ENCODE measurements around the gene C4A. TPM values are rescaled to one million over a fixed set of nuclear protein-coding genes. Genes with fewer than 3 reads are reported as not detected.
"Not testable (repeated sequence)": the region's sequence is repeated elsewhere in the genome, so short reads cannot be mapped to it uniquely, and the experiment has no call there.

C4A gene
- total RNA-seq, 1 donor: 5.9 TPM

DNA sequence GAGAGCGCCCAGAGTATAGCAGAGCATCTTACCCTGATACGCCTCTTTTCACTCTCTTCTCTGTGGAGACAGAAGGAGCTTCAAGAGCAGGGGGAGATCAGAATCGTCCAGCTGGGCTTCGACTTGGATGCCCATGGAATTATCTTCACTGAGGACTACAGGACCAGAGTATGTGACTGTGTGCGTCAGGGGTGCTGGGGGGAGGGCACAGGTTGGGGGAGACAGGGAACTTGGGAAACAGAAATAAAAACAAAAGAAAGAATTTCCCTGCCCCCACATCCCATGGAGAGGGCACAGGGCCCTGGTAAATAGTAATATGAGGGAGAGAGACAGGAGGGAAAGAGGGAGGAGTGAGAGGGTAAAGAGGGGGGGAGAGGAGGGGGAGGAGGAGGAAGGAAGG is 3.0 kb upstream of the C4A start:
- DNase-seq (ENCODE audit: low read depth in 2 of 3, low spot score in 2 of 3): no peak

DNA sequence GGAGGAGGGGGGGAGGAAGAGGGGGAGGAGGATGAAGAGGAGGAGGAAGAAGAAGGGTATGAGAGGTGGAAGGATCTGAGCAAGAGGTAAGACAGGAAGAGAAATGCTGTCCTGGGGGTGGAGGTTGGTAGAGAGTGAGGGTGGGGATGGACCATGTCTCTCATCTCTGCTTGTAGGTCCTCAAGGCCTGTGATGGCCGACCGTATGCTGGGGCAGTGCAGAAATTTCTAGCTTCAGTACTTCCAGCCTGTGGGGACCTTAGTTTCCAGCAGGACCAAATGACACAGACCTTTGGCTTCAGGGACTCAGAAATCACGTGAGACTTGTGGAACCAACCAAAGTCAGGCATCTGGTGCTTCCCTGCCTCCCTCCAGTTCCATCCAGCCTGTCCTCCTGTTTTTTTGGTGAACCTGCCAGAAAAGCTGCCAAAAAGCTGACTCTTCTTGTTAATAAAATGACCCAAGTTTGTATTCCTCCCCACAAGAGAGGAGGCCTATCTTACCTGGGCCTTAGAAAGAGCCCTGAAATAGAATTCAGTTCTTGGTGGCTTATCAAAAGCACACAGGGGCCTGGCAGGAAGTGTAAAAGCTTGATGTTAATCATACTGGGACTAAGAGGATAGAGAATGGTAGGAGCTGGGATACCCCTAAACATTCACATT is 2.5 kb upstream of the C4A start:
- no peak for DNase-seq (ENCODE audit: low read depth in 2 of 3, low spot score in 2 of 3)

DNA sequence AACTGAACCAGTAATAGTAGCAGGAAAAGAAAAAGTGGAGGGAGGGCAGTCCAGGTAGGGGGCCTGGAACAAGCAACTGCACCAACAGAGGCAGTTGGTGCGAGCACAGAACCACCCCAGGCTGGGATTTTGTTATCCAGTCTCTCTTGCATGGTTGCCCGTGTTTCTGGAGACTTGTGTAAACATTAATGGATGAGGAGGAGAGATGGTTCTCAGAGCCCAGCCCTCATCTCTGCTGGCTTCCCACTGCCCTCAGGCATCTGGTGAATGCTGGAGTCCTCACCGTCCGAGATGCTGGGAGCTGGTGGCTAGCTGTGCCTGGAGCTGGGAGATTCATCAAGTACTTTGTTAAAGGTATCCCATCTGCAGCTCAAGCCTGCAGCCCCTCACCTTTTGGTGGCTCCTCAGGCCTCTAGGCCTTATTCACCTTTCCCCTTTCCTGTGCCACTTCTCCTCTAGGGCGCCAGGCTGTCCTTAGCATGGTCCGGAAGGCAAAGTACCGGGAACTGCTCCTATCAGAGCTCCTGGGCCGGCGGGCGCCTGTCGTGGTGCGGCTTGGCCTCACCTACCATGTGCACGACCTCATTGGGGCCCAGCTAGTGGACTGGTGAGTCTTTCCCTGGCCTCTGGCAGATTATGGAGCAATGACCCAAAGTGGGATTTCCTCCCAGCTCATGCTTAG is 1.5 kb upstream of the C4A start:
- DNase-seq (ENCODE audit: low read depth in 2 of 3, low spot score in 2 of 3): not testable (repeated sequence)

DNA sequence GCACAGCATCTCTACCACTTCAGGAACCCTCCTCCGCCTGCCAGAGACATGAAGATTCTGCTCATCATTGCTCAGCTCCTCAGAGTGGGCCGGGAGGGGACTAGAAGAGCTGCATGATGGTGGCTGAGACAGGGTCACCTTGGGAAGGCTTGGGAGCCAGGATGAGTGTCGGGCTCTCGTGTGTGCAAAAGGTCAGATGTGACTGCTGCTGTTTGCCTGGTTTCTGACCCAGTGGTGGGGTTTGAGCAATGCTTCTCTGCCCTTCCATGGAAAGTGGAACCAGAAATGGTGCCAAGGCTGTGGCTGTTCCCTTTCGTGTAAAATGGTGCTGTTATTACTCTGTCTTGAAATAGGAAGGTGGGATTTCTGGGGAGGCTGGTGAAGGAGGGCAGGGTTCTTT is 859 bp upstream of the C4A start:
- DNase-seq (ENCODE audit: low read depth in 2 of 3, low spot score in 2 of 3): not testable (repeated sequence)

DNA sequence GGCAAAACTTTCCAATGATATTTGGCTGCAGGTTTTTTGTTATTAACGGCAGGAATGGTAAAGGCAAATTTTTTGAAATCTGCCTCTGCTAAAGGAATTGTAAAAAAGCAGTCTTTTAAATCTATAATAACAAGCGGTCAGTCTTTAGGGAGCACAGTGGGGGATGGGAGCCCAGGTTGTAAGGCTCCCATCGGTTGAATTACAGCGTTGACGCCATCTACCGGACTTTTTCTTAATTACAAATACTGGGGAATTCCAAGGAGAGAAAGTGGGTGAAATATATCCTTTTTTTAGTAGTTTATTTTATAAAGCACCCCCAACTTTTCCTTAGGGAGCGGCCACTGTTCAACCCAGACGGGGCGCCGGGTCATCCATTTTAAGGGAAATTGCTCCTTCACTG is 7.5 kb downstream of the C4A start:
- not testable (repeated sequence) for DNase-seq (ENCODE audit: low read depth in 2 of 3, low spot score in 2 of 3)

DNA sequence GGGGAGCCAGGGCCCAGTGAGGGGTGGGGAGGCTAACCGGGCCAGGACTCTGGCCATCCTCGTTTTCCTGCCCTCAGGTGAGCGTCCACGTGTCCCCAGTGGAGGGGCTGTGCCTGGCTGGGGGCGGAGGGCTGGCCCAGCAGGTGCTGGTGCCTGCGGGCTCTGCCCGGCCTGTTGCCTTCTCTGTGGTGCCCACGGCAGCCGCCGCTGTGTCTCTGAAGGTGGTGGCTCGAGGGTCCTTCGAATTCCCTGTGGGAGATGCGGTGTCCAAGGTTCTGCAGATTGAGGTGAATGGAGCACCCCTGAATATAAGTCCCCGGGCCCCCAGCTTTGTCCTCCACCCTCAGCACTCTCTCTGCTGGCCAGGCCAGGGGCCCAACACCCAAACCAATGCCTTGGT is 12.6 kb downstream of the C4A start:
- DNase-seq (ENCODE audit: low read depth in 2 of 3, low spot score in 2 of 3): not testable (repeated sequence)

DNA sequence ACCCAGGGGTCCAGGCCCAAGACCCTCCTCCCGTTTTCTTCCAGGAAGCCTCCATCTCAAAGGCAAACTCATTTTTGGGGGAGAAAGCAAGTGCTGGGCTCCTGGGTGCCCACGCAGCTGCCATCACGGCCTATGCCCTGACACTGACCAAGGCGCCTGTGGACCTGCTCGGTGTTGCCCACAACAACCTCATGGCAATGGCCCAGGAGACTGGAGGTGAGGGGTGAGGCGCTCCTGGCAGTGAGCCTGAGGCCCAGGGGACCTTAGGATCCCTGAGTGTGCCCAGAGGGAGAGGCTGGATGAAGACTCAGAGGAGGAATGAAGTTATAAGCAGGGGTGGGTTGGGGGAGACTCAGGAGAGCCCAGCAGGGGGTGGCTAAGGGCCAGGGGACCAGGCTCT is 14.5 kb downstream of the C4A start:
- DNase-seq (ENCODE audit: low read depth in 2 of 3, low spot score in 2 of 3): not testable (repeated sequence)

DNA sequence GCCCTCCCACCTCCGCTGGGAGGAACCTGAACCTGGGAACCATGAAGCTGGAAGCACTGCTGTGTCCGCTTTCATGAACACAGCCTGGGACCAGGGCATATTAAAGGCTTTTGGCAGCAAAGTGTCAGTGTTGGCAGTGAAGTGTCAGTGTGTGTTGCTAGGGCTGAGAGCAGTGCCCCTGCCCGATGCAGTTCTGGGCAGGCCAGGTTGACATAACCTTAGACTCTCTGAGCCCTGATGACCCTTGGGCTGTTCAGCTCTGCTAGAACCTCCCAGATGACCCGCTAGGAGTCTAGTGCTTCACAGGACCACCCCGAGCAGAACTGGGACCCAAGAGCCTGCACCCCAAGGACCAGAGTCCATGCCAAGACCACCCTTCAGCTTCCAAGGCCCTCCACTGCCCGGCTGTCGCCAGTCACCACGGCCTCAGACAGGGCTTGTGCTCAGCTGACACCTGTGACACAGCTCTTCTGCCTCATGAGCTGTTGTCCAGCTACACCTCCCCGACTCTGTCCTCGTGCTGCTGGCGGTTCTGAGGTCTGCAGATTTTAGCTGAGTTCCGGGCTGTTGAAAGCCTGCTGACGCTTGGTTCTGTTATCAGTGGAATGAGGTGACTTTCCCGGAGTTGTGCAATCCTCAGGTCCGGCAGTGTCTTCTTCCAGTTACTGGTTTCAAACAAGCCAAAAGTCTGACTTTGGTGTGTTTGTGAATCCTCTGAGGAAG is 20.9 kb downstream of the C4A start:
- DNase-seq (ENCODE audit: low read depth in 2 of 3, low spot score in 2 of 3): not testable (repeated sequence)

DNA sequence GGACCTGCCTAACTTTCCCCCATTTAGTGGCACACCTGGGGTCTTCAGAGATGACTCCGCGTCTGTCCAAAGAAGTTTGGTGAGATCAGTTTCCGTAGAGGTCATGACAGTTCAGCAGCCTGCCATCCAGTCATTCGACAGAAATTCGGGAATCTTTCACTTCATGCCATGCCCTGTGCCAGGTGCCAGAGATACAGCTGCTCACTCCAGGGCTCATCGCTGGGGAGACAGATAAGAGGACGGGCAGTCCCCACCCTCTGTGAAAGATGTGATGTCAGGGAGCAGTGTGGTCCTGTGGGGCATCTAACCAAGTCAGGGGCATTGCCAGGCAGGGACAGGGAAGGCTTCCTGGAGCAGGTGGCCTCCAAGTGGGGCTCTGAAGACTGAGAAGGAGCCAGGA is 21.4 kb downstream of the C4A start:
- not testable (repeated sequence) for DNase-seq (ENCODE audit: low read depth in 2 of 3, low spot score in 2 of 3)

DNA sequence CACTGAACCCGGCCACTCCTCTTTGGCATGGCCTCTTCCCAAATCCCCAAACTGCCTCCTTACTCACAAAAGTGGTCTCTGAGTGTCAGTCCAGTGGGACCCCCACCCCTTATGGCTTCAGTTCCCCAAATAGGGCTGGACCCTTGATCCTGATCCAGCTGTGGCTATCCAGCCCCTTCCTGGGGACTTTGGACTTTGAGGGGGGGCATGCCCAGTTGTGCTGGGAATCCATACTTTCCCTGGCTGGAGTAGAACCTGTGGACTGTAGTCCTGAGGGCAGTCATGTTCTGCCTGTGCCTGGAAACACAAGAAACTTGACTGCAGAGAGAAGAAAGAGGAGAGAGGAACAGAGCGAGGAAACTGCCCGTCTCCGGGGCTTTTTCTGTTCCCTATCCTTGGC is 22.5 kb downstream of the C4A start:
- DNase-seq (ENCODE audit: low read depth in 2 of 3, low spot score in 2 of 3): not testable (repeated sequence)

DNA sequence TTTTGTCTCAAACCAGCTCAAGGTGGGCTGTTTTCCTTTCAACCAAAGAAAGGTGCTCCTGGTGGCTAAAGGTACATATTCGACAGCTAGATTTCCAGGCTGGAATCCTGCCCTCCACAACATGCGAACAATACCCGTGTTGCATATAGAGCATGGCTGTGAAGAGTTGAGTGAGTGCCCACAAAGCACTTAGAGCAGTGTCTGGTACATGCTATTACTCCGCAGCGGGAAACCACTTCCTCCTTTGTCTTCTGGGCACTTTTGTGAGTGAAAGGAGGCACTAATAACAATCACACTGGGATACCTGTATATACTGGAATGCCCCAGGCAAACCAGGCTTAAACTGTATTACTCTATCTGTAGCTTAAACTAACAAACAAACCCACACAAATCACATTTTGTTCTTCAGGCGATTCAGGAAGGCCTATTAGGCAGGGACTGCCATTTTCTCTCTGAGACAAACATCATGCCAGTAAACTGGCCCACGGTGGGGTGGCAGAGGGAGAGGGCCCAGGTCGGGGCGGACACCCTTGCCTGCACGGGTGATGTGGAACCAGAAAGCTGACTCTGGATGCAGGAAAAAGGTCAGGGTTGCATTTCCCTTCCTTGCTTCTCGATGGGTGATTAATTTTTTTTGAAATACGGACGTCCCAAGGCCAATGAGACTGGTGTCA is 23.1 kb downstream of the C4A start:
- not testable (repeated sequence) for DNase-seq (ENCODE audit: low read depth in 2 of 3, low spot score in 2 of 3)

DNA sequence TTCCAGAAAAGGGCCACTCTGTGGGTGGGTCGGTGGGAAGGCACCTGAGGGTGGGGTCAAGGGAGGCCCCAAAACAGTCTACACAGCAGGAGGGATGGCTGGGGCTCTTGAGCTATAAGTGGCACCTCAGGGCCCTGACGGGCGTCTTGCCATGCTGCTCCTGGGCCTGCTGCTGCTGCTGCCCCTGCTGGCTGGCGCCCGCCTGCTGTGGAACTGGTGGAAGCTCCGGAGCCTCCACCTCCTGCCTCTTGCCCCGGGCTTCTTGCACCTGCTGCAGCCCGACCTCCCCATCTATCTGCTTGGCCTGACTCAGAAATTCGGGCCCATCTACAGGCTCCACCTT is 23.7 kb downstream of the C4A start:
- not testable (repeated sequence) for DNase-seq (ENCODE audit: low read depth in 2 of 3, low spot score in 2 of 3)

DNA sequence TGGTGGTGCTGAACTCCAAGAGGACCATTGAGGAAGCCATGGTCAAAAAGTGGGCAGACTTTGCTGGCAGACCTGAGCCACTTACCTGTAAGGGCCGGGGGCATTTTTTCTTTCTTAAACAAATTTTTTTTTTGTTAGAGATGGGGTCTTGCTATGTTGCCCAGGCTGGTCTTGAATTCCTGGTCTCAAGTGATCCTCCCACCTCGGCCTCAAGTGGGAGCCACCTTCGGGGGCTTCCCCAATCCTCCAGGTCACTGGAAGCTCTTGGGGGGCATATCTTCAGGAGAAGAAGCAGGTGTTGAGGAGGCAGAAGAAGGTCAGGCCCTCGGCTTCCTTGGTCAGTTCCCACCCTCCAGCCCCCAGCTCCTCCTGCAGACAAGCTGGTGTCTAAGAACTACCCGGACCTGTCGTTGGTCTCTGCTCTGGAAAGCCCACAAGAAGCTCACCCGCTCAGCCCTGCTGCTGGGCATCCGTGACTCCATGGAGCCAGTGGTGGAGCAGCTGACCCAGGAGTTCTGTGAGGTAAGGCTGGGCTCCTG is 24.2 kb downstream of the C4A start:
- DNase-seq (ENCODE audit: low read depth in 2 of 3, low spot score in 2 of 3): not testable (repeated sequence)

DNA sequence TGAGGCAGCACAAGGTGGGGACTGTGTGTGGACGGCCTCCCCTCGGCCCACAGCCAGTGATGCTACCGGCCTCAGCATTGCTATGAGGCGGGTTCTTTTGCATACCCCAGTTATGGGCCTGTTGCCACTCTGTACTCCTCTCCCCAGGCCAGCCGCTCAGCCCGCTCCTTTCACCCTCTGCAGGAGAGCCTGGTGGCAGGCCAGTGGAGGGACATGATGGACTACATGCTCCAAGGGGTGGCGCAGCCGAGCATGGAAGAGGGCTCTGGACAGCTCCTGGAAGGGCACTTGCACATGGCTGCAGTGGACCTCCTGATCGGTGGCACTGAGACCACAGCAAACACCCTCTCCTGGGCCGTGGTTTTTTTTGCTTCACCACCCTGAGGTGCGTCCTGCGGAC is 25.2 kb downstream of the C4A start:
- not testable (repeated sequence) for DNase-seq (ENCODE audit: low read depth in 2 of 3, low spot score in 2 of 3)

DNA sequence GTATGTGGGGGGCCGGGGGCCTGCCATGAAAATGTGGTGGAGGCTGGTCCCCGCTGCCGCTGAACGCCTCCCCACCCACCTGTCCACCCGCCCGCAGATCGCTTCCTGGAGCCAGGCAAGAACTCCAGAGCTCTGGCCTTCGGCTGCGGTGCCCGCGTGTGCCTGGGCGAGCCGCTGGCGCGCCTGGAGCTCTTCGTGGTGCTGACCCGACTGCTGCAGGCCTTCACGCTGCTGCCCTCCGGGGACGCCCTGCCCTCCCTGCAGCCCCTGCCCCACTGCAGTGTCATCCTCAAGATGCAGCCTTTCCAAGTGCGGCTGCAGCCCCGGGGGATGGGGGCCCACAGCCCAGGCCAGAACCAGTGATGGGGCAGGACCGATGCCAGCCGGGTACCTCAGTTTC is 26.2 kb downstream of the C4A start:
- not testable (repeated sequence) for DNase-seq (ENCODE audit: low read depth in 2 of 3, low spot score in 2 of 3)

DNA sequence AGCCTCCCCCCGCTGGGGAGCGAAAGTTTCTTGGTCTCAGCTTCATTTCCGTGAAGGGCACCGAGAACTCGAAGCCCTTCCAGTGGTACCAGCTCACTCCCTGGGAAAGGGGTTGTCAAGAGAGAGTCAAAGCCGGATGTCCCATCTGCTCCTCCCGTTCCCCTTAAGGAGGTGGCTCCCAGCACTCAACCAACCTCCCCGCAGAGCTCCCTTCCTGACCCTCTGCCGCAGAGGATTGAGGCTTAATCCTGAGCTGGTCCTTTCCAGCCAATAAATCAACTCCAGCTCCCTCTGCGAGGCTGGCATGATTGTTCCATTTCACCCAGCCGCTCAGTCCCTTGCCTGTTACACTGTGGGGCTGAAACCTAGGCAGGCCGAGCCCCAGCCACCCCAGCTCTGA is 26.8 kb downstream of the C4A start:
- DNase-seq (ENCODE audit: low read depth in 2 of 3, low spot score in 2 of 3): not testable (repeated sequence)

DNA sequence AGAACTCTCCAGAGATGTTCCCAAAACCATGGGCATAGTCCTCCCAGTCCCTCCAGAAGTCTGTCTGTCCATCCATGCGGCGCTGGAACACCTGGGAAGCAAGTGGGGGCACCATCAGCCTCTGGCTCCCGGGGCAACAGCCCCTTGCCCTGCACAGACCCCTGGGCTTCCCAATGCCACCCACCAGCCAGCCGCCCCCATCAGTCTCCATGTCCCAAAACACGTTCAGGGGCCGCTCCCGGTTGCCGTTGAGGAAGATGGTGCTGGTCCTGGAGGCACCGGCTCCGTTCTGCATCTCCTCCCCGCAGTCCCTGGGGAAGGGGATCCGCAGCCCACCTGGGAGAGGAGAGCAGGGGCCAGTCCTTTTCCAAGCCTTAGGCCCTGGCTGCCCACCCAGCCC is 27.7 kb downstream of the C4A start:
- not testable (repeated sequence) for DNase-seq (ENCODE audit: low read depth in 2 of 3, low spot score in 2 of 3)

DNA sequence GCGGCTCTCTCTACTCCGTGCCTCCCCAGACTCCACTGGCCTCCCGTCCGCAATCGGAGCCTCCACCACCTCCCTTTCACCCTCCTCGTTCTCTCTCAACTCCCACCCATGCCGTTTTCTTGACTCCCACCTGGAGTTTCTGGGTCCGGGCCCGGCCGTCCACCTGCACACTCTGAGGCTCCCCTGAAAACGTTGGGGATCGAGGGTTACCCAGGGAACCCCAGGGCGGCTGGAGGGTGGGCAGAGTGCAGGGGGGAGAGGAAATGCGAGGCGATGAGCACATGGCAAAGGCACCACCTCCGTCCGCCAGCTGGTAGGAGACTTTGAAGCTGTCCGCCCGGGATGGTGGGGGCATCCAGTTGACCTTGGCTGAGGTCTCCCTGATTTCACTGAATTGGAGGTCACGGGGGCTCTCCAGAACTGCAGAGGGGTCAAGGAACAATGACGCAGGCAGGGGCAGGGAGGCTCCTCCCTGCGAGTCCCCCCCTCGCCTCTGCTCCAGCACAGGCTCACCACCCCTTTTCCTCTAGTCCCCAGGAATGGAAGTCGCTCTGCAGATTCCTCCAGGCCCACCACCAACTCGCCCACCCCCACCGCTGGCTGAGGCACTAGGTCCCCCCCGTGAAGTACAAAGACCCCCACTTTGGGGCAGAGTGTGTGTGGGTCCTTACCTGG is 29.1 kb downstream of the C4A start:
- not testable (repeated sequence) for DNase-seq (ENCODE audit: low read depth in 2 of 3, low spot score in 2 of 3)

DNA sequence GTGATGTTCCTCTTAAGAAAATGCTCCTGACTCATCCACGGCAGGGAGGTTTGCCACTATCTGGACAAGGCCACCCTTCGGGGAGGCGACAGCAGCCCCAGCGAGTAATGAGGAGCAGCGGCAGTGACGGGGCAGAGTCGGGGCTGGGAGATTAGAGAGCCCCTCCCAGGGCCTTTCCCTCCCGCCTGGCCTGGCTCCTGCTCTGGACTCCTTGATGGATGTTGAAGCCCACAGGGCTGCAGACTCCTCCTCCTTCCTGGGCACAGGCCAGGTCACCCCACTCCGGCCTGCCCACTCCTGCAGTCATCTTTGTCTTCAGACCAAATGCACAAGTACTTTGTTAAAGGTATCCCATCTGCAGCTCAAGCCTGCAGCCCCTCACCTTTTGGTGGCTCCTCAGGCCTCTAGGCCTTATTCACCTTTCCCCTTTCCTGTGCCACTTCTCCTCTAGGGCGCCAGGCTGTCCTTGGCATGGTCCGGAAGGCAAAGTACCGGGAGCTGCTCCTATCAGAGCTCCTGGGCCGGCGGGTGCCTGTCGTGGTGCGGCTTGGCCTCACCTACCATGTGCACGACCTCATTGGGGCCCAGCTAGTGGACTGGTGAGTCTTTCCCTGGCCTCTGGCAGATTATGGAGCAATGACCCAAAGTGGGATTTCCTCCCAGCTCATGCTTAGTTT is 31.2 kb downstream of the C4A start:
- DNase-seq (ENCODE audit: low read depth in 2 of 3, low spot score in 2 of 3): not testable (repeated sequence)

DNA sequence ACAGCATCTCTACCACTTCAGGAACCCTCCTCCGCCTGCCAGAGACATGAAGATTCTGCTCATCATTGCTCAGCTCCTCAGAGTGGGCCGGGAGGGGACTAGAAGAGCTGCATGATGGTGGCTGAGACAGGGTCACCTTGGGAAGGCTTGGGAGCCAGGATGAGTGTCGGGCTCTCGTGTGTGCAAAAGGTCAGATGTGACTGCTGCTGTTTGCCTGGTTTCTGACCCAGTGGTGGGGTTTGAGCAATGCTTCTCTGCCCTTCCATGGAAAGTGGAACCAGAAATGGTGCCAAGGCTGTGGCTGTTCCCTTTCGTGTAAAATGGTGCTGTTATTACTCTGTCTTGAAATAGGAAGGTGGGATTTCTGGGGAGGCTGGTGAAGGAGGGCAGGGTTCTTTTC is 31.9 kb downstream of the C4A start:
- not testable (repeated sequence) for DNase-seq (ENCODE audit: low read depth in 2 of 3, low spot score in 2 of 3)
